NOMO-1 (cell line): Measurements from ENCODE around the gene KIAA0232.

Source experiments
- DNase-seq, 2 experiments: peaks; one replicate each; lab custom pipeline; 2025; ENCODE audit not compliant: unreplicated experiment in 2 of 2; lab: John Stamatoyannopoulos, UW

Gene KIAA0232

GRCh38 chr4:6782147-6782845 lies at the start of gene KIAA0232:
Gene KIAA0232, plus strand, starts transcription at chr4:6782727. Its CDS starts 41,727 bp downstream, at chr4:6824454.
- DNase-seq, result peak; percentile 79 to 88

GRCh38 chr4:6733358-6734164 lies 49.0 kb upstream of the KIAA0232 start:
- no peak for DNase-seq

- no peak for DNase-seq
Observed at GRCh38 chr4:6734165-6734786, 48.3 kb upstream of the KIAA0232 start.

GRCh38 chr4:6739920-6740319 lies 42.6 kb upstream of the KIAA0232 start:
- no peak for DNase-seq

GRCh38 chr4:6740347-6740746 lies 42.2 kb upstream of the KIAA0232 start:
- no peak for DNase-seq

GRCh38 chr4:6742507-6742906 lies 40.0 kb upstream of the KIAA0232 start:
- DNase-seq, result no peak

- DNase-seq, result no peak
Observed at GRCh38 chr4:6742989-6743388, 39.5 kb upstream of the KIAA0232 start.

GRCh38 chr4:6746721-6747293 lies 35.7 kb upstream of the KIAA0232 start:
- DNase-seq, result no peak

GRCh38 chr4:6747294-6748051 lies 35.1 kb upstream of the KIAA0232 start:
- DNase-seq, result no peak

GRCh38 chr4:6748286-6748685 lies 34.2 kb upstream of the KIAA0232 start:
- DNase-seq, result no peak

GRCh38 chr4:6749340-6750171 lies 33.0 kb upstream of the KIAA0232 start:
- DNase-seq, result no peak

- no peak for DNase-seq
Observed at GRCh38 chr4:6750286-6751221, 32.0 kb upstream of the KIAA0232 start.

GRCh38 chr4:6751611-6752485 lies 30.7 kb upstream of the KIAA0232 start:
- DNase-seq, result no peak

- peak; percentile 64 to 85 for DNase-seq
Observed at GRCh38 chr4:6752486-6752829, 30.1 kb upstream of the KIAA0232 start.

- DNase-seq, result peak; percentile 59 to 72
Observed at GRCh38 chr4:6753103-6753560, 29.4 kb upstream of the KIAA0232 start.

GRCh38 chr4:6753891-6754290 lies 28.6 kb upstream of the KIAA0232 start:
- no peak for DNase-seq

GRCh38 chr4:6754481-6755087 lies 27.9 kb upstream of the KIAA0232 start:
- no peak for DNase-seq
